Brain microvascular endothelial cell (primary cell): ENCODE measurements around the gene DNAH14.

Experiments
- DNase-seq: peaks from one replicate; pipeline ENCODE4 v3.0.0-alpha.2; 2020
- H3K27ac ChIP-seq: fragments of 250-450 bp; sonication (Bioruptor Pico); 2 replicates; pipeline ENCODE4 v1.5.1; 2020; ENCODE audit warnings: mild to moderate bottlenecking, moderate library complexity
- H3K27me3 ChIP-seq: fragments of 250-450 bp; sonication (Bioruptor Pico); replicated peaks from 2 replicates; pipeline ENCODE4 v1.5.1; 2020; ENCODE audit warnings: mild to moderate bottlenecking
- H3K36me3 ChIP-seq: fragments of 250-450 bp; sonication (Bioruptor Pico); replicated peaks from 2 replicates; pipeline ENCODE4 v1.5.1; 2020; ENCODE audit warnings: mild to moderate bottlenecking
- H3K4me3 ChIP-seq: 2 replicates; pipeline ENCODE4 v1.5.1; 2011; ENCODE audit warnings: low read depth, mild to moderate bottlenecking, control low read depth, low read length, moderate library complexity
- in situ Hi-C: cut with HindIII; loops from 2 replicates; pipeline ENCODE4 v1.10.0; 2017; ENCODE audit warnings: low sequenced_read_pairs, low pct_ligation_motif_present
- TF ChIP-seq, protein P1 (sequence below): IDR thresholded peaks from 2 replicates; pipeline ENCODE4 v1.5.1; 2011; ENCODE audit warnings: low read depth, mild to moderate bottlenecking, moderate library complexity, low read length, control low read depth, inconsistent platforms; ENCODE audit errors: missing control alignments

The DNAH14 gene

DNA sequence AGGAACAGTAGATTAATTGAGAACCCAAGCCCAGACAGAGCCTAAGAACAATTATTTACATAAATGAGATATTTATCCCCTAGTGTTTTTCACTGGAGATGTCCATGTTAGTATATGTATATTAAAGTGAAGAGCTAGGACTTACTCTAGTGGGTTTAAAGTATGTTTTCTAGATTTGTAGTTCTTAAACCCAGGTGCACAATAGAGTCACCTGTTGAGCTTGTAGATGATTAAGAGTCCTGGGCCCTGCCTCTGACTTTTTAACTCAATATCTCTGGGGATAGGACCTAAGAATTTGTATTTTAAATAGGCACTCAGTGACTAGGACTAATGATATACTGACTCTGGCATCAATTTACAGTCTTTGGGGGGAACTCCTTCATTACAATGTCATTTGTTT lies 112.8 kb downstream of the DNAH14 start:
- no peak overlapping the region for H3K27ac ChIP-seq
- TF ChIP-seq, protein P1, sequence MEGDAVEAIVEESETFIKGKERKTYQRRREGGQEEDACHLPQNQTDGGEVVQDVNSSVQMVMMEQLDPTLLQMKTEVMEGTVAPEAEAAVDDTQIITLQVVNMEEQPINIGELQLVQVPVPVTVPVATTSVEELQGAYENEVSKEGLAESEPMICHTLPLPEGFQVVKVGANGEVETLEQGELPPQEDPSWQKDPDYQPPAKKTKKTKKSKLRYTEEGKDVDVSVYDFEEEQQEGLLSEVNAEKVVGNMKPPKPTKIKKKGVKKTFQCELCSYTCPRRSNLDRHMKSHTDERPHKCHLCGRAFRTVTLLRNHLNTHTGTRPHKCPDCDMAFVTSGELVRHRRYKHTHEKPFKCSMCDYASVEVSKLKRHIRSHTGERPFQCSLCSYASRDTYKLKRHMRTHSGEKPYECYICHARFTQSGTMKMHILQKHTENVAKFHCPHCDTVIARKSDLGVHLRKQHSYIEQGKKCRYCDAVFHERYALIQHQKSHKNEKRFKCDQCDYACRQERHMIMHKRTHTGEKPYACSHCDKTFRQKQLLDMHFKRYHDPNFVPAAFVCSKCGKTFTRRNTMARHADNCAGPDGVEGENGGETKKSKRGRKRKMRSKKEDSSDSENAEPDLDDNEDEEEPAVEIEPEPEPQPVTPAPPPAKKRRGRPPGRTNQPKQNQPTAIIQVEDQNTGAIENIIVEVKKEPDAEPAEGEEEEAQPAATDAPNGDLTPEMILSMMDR: no peak
- H3K36me3 ChIP-seq: no peaks in the 10 kb centered on the region
- no peak for DNase-seq
- no peak overlapping the region for H3K4me3 ChIP-seq
- in situ Hi-C loops: no loop called here
- H3K27me3 ChIP-seq: no peaks in the 10 kb centered on the region

DNA sequence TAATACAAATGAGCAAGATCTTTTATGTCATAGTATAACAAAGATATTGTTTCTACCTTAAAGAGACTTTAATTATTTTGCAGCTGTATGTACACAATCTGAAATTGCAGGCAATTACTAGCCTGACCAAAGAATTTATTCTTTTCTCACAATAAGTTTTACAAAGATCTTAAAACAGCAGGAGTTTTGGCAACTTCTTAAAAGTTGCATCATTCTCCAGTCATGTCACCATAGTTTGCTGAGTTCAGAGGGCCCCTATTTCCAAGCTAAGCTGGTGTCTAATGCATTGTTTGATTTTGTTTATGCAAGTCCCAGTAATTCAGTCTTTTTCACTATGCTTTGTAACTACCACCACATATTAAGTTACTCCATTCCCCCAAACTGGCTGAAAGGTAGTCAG lies 114.8 kb downstream of the DNAH14 start:
- Histone ChIP-seq H3K36me3 (no peaks in the 10 kb centered on the region), H3K27me3 (no peaks in the 10 kb centered on the region), H3K4me3 (no peak overlapping the region), H3K27ac (no peak overlapping the region)
- DNase-seq: no peak
- TF ChIP-seq, protein P1: no peak
- in situ Hi-C loops: no loop called here

DNA sequence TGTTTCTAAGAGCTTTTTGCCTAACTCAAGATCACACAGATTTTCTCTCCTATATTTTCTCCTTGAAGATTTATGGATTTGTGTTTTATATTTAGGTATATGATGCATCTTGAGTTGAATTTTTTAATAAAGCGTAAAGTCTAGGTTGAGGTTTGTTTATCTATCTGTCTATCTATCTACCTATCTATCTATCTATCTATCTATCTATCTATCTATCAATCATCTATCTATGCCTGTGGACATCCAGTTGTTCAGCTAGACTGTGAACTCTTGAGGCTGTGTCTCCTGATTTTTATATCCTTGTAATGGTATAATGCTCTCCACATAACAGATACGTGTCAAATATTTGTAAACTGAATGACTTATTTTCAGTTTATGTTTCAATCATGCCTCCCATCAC lies 120.1 kb downstream of the DNAH14 start:
- no peak for DNase-seq
- no peak overlapping the region for H3K27ac ChIP-seq
- in situ Hi-C loops: no loop called here

DNA sequence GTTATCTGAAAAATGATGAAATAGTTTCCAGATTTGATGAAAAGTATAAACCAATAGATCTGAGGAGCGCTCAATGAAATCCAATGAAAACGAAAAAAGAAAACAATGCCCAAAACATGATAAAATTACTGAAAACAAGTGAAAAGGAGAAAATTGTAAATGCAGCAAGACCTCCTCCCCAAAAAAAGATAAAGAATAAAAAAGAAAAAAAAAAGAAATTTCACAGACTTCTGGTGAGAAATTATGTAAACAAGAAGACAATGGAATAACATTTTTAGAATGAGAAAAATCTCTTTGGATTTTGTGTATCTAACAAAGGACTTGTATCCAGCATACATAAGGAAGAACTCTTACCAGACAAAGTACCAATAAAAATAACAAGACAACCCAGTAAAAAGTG lies 134.2 kb downstream of the DNAH14 start:
- Histone ChIP-seq H3K27me3 (no peaks in the 10 kb centered on the region), H3K4me3 (no peak overlapping the region), H3K27ac (no peak overlapping the region), H3K36me3 (no peaks in the 10 kb centered on the region)
- no peak for DNase-seq
- in situ Hi-C loops: no loop called here
- TF ChIP-seq, protein P1: no peak

More for the DNA sequence above, 120.1 kb downstream of the DNAH14 start:
- Histone ChIP-seq H3K27me3 (no peaks in the 10 kb centered on the region), H3K36me3 (no peaks in the 10 kb centered on the region), H3K4me3 (no peak overlapping the region)
- TF ChIP-seq, protein P1: no peak

DNA sequence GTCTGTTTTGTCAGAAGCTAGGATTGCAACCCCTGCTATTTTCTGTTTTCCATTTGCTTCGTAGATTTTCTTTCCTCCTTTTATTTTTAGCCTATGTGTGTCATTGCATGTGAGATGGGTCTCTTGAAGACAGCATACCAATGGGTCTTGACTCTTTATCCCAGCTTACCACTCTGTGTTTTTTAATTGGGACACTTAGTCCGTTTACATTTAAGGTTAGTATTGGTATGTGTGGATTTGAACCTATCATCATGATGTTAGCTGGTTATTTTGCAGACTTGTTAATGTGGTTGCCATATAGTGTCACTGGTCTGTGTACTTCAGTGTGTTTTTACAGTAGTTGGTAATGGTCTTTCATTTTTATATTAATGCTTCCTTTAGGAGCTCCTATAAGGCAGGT lies 141.5 kb downstream of the DNAH14 start:
- Histone ChIP-seq H3K27ac (no peak overlapping the region), H3K4me3 (no peak overlapping the region), H3K27me3 (no peaks in the 10 kb centered on the region), H3K36me3 (no peaks in the 10 kb centered on the region)
- no peak for DNase-seq
- in situ Hi-C loops: no loop called here
- TF ChIP-seq, protein P1: no peak

DNA sequence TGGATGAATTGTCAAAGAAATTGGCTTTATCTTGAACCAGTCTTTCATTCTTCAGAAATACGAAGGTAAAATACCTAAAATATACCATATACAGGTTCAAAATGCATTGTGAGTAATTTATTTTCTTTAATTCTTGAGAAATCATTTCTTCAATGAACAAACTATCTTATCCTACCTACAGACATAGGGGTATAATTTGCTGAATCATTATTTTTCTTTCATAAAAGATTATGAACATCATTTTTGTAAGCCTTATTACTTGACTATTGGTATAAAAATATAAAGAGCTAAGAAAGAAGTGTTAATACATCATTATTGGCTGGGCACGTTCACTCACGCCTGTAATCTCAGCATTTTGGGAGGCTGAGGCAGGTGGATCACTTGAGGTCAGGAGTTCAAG lies 167.7 kb downstream of the DNAH14 start:
- H3K4me3 ChIP-seq: no peak overlapping the region
- DNase-seq: no peak
- H3K27ac ChIP-seq: no peak overlapping the region
- no peaks in the 10 kb centered on the region for H3K27me3 ChIP-seq
- TF ChIP-seq, protein P1: no peak
- in situ Hi-C loops: no loop called here
- H3K36me3 ChIP-seq: no peaks in the 10 kb centered on the region
